Neuronal stem cell (in vitro differentiated cells): ENCODE data around the gene DDX28. TPM values are rescaled to one million over a fixed set of nuclear protein-coding genes. Genes with fewer than 3 reads are reported as not detected.
A peak's percentile ranks its signal among the peaks of the same experiment; 100 is the strongest.
"Not testable (repeated sequence)": the region's sequence is repeated elsewhere in the genome, so short reads cannot be mapped to it uniquely, and the experiment has no call there.

Experiments
- DNase-seq: peaks from one replicate; pipeline ENCODE4 v3.0.0-alpha.2; 2013; ENCODE audit warnings: low spot score
- H2AFZ ChIP-seq: one replicate; pipeline ENCODE4 v1.6.1; 2013; ENCODE audit warnings: mild to moderate bottlenecking, low read length, inconsistent platforms
- H2AK5ac ChIP-seq: 2 replicates; pipeline ENCODE4 v1.6.1; 2013; ENCODE audit warnings: low read depth, mild to moderate bottlenecking, inconsistent platforms, low read length, moderate library complexity, mixed read lengths
- H2BK120ac ChIP-seq: 2 replicates; pipeline ENCODE4 v1.6.1; 2013; ENCODE audit warnings: low read depth, mild to moderate bottlenecking, inconsistent platforms, low read length, moderate library complexity, mixed read lengths
- H2BK12ac ChIP-seq: one replicate; pipeline ENCODE4 v1.6.1; 2013; ENCODE audit warnings: low read length, inconsistent platforms
- H2BK15ac ChIP-seq: 2 replicates; pipeline ENCODE4 v1.6.1; 2013; ENCODE audit warnings: mild to moderate bottlenecking, low read length, inconsistent platforms, mixed read lengths
- H2BK5ac ChIP-seq: one replicate; pipeline ENCODE4 v1.6.1; 2013; ENCODE audit warnings: inconsistent platforms, mild to moderate bottlenecking, low read length, moderate library complexity
- H3K14ac ChIP-seq: one replicate; pipeline ENCODE4 v1.6.1; 2013; ENCODE audit warnings: low read length, inconsistent platforms
- H3K18ac ChIP-seq: 2 replicates; pipeline ENCODE4 v1.6.1; 2013; ENCODE audit warnings: low read length, inconsistent platforms
- H3K23ac ChIP-seq: 2 replicates; pipeline ENCODE4 v1.6.1; 2013; ENCODE audit warnings: low read depth, mild to moderate bottlenecking, mixed read lengths, low read length, inconsistent platforms; ENCODE audit not compliant: poor library complexity
- H3K27ac ChIP-seq: replicated peaks from 3 replicates; pipeline ENCODE4 v1.5.1; 2013; ENCODE audit warnings: low read length, inconsistent platforms
- H3K27me3 ChIP-seq, 3 experiments: 2 replicates each; pipeline ENCODE4 v1.6.1; 2013; ENCODE audit warnings: low read length in 3 of 3, mild to moderate bottlenecking in 2 of 3, inconsistent platforms in 1 of 3, low read depth in 1 of 3, mixed read lengths in 1 of 3, moderate library complexity in 1 of 3; ENCODE audit not compliant: control insufficient read depth in 3 of 3, insufficient read depth in 3 of 3
- H3K36me3 ChIP-seq, 2 donors: replicated peaks in 1 of 2; 2 replicates each; pipeline ENCODE4 v1.6.1; 2013; ENCODE audit warnings: low read length in 2 of 2; ENCODE audit not compliant: control insufficient read depth in 2 of 2, insufficient read depth in 2 of 2
- H3K4ac ChIP-seq: 2 replicates; pipeline ENCODE4 v1.6.1; 2013; ENCODE audit warnings: inconsistent platforms, mild to moderate bottlenecking, low read length, moderate library complexity
- H3K4me1 ChIP-seq, 2 donors: 1 replicate in 1 of 2; 2 replicates in 1 of 2; pipeline ENCODE4 v1.6.1; 2013; ENCODE audit warnings: low read length in 2 of 2, low read depth in 1 of 2; ENCODE audit not compliant: control insufficient read depth in 2 of 2, insufficient read depth in 1 of 2
- H3K4me2 ChIP-seq: one replicate; pipeline ENCODE4 v1.6.1; 2013; ENCODE audit warnings: mild to moderate bottlenecking, low read length, inconsistent platforms; ENCODE audit not compliant: insufficient read depth, poor library complexity, severe bottlenecking
- H3K4me3 ChIP-seq, 2 donors: 2 replicates each; pipeline ENCODE4 v1.5.1; 2013; ENCODE audit warnings: low read length in 2 of 2, mild to moderate bottlenecking in 2 of 2, inconsistent platforms in 1 of 2, moderate library complexity in 1 of 2
- H3K79me1 ChIP-seq: one replicate; pipeline ENCODE4 v1.6.1; 2013; ENCODE audit warnings: low read depth, mild to moderate bottlenecking, inconsistent platforms, low read length, moderate library complexity
- H3K9ac ChIP-seq: one replicate; pipeline ENCODE4 v1.6.1; 2013; ENCODE audit warnings: mild to moderate bottlenecking, low read depth, low read length, inconsistent platforms; ENCODE audit not compliant: poor library complexity
- H3K9me3 ChIP-seq, 2 donors: replicated peaks in 1 of 2; 2 replicates each; pipeline versions ENCODE3 to v1.6.1; 2013; ENCODE audit warnings: low read length in 2 of 2, mild to moderate bottlenecking in 2 of 2, inconsistent platforms in 1 of 2, low read depth in 1 of 2, mixed read lengths in 1 of 2, moderate library complexity in 1 of 2; ENCODE audit not compliant: control insufficient read depth in 2 of 2, insufficient read depth in 1 of 2
- H4K8ac ChIP-seq: one replicate; pipeline ENCODE4 v1.6.1; 2013; ENCODE audit warnings: low read depth, mild to moderate bottlenecking, inconsistent platforms, low read length, moderate library complexity
- H4K91ac ChIP-seq: one replicate; pipeline ENCODE4 v1.6.1; 2013; ENCODE audit warnings: low read length, low read depth, mild to moderate bottlenecking, inconsistent platforms; ENCODE audit not compliant: poor library complexity
- WGBS, 2 donors: extraction: QIAGEN DNeasy Blood & Tissue Kit; methylation state at CpG; one replicate each; pipeline ENCODE4 v1.1.7; 2013; ENCODE audit warnings: missing lambda C conversion rate in 2 of 2, mixed read lengths in 1 of 2; ENCODE audit not compliant: insufficient read length in 2 of 2, insufficient replicate concordance in 1 of 2; ENCODE audit errors: extremely low coverage in 2 of 2; 5-methylcytosine and 5-hydroxymethylcytosine counted together
- small RNA-seq: library from polyadenylated mRNA; stranded (forward); fragments of <200 nt; extraction: miRNeasy Mini kit (QIAGEN cat#:217004); gene quantifications from one replicate; pipeline ENCODE3, GENCODE V24; 2013; ENCODE audit not compliant: insufficient read depth

Gene DDX28

DNA sequence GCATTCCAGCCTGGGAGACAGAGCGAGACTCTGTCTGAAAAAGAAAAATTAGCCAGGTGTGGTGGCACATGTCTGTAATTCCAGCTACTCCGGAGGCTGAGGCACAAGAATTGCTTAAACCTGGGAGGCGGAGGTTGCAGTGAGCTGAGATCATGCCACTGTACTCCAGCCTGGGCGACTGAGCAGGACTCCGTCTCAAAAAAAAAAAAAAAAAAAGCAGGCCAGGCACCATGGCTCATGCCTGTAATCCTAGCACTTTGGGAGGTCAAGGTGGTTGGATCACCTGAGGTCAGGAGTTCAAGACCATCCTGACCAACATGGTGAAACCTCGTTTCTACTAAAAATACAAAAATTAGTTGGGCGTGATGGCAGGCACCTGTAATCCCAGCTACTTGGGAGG, 50.7 kb downstream of the DDX28 start:
- H2BK120ac ChIP-seq, H3K18ac ChIP-seq, H4K91ac ChIP-seq: not testable (repeated sequence)

DNA sequence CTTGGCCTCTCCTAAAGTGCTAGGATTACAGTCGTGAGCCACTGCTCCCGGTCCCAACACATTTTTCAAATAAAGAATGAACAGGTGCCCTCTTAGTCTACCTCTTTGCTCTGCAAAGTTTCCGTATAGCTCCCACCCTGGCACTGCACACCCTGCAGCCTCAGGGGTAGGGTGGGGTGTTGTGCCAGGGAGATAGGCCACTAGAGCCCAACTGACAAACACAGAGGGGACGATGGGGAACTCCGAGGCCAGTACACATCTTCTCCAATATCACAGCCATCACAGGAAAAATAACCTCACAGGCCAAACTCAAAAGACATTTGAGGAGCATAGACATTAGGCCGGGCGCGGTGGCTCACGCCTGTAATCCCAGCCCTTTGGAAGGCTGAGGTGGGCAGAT, 51.9 kb downstream of the DDX28 start:
- Histone ChIP-seq H3K4me2 (no peak overlapping the region), H2AFZ (no peak overlapping the region), H3K27me3 (no peaks in the 10 kb centered on the region), H2BK12ac (peak overlapping the region; percentile 75), H3K9me3 (no peaks in the 10 kb centered on the region), H3K27ac (no peak overlapping the region), H2BK120ac (no peak overlapping the region), H3K14ac (no peak overlapping the region), H2BK5ac (no peak overlapping the region), H3K4me3 (no peak overlapping the region), H3K9ac (no peak overlapping the region), H4K8ac (no peak overlapping the region), H3K4ac (no peak overlapping the region), H3K18ac (no peak overlapping the region), H3K4me1 (peaks cover 16 to 18% of the 10 kb centered on the region in 2 donors), H3K23ac (no peak overlapping the region), H4K91ac (no peak overlapping the region), H2BK15ac (peak overlapping the region; percentile 55), H3K79me1 (peaks cover 6% of the 10 kb centered on the region), H2AK5ac (no peak overlapping the region), H3K36me3 (no peaks in the 10 kb centered on the region)
- WGBS, 2 donors: no CpG with 5 or more reads among the region's 9 CpGs
- DNase-seq: no peak

More for the DNA sequence above, 50.7 kb downstream of the DDX28 start:
- H3K9ac ChIP-seq, DNase-seq, H2AK5ac ChIP-seq, H3K4me2 ChIP-seq, H3K79me1 ChIP-seq, H3K36me3 ChIP-seq, H3K14ac ChIP-seq, H3K27ac ChIP-seq, H2AFZ ChIP-seq, H2BK5ac ChIP-seq, H3K4me1 ChIP-seq, H3K27me3 ChIP-seq, H2BK12ac ChIP-seq, H3K4ac ChIP-seq, H3K9me3 ChIP-seq, H3K4me3 ChIP-seq, H3K23ac ChIP-seq, H4K8ac ChIP-seq, H2BK15ac ChIP-seq: not testable (repeated sequence)
- WGBS, 2 donors: no CpG with 5 or more reads among the region's 7 CpGs

Small RNAs within 50 kb of the gene (small RNA-seq; reads per million reads assigned to genes)
- not detected for gene RNU6-359P
